H1 (cell line): ENCODE measurements around the gene MFRP. TPM values are rescaled to one million over a fixed set of nuclear protein-coding genes. Genes with fewer than 3 reads are reported as not detected.

Experiments used
- TEAD4 ChIP-seq: IDR thresholded peaks from 2 replicates; pipeline ENCODE4 v1.6.1; 2012; ENCODE audit warnings: low read depth, low read length, inconsistent platforms, mixed read lengths
- polyA plus RNA-seq, 7 experiments: library from polyadenylated mRNA; depleted of rRNA in 3 of 7; stranded (reverse) in 5 of 7; unstranded in 2 of 7; fragments of >200 nt in 5 of 7; fragments of 200-250 nt in 2 of 7; gene quantifications; 1 replicate in 5 of 7; 2 replicates in 1 of 7; 4 replicates in 1 of 7; pipeline versions ENCODE4 v1.2.1 to v1.2.3, GENCODE V29; 2011 to 2013; ENCODE audit warnings: missing spikeins in 2 of 7, mixed read lengths in 2 of 7
- total RNA-seq: library from RNA; stranded (reverse); fragmentation: NEBNext Ultra II Directional; extraction: Animal tissue kit (Norgen Biotek cat#: 25700); gene quantifications from 2 replicates; pipeline ENCODE4 v1.2.1, GENCODE V29; 2021
- TF ChIP-seq, protein P1 (sequence below): IDR thresholded peaks from 2 replicates; pipeline ENCODE4 v1.6.1; 2012; ENCODE audit warnings: low read length, inconsistent platforms

MFRP gene
- total and polyA plus RNA-seq, 2 of the 8 experiments (the other 6 are each of a cell fraction or from before 2014, with no cell fraction given) = 0.02 TPM; not detected in 1

DNA sequence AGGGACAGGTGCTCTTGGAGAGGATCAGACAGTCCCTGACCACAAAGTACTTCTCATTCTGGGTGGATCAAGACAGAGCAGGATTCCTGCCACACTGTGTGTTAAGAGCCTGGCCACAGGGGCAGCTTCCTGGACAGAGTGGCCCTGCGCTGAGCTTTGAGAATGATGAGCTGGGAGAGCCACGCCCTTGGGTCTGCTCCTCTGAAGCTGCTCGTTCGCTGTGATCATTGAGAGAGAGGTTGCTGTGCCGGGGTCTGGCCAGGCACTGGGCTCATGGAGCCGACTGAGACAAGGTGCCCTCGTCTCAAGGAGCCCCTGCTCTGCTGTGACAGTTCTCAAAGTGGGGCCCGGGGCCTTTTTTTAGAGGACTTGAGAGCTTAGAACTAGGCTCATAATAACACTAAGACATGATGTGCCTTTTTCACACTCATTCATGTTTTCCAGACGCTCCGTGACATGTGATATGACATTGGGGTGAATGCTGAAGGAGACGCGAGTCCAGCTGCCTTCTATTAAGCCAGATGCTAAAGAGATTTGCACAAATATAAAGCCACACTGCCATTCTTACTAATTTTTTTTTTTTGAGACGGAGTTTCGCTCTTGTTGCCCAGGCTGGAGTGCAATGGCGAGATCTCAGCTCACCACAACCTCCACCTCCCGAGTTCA lies 1.6 kb upstream of the MFRP start (continued):
- TF ChIP-seq TEAD4 = no peak
- TF ChIP-seq, protein P1, sequence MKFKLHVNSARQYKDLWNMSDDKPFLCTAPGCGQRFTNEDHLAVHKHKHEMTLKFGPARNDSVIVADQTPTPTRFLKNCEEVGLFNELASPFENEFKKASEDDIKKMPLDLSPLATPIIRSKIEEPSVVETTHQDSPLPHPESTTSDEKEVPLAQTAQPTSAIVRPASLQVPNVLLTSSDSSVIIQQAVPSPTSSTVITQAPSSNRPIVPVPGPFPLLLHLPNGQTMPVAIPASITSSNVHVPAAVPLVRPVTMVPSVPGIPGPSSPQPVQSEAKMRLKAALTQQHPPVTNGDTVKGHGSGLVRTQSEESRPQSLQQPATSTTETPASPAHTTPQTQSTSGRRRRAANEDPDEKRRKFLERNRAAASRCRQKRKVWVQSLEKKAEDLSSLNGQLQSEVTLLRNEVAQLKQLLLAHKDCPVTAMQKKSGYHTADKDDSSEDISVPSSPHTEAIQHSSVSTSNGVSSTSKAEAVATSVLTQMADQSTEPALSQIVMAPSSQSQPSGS = no peak
